CD14-positive monocyte (primary cell): ENCODE results near the gene SLC25A29. TPM values are rescaled to one million over a fixed set of nuclear protein-coding genes. Genes with fewer than 3 reads are reported as not detected.

ENCODE experiments used
- DNase-seq, 3 donors: peaks; one replicate each; pipeline ENCODE4 v3.0.0-alpha.2; 2011 to 2022
- H2AFZ ChIP-seq: 2 replicates; pipeline ENCODE4 v1.6.0; 2012; ENCODE audit warnings: mild to moderate bottlenecking, low read depth, low read length, inconsistent platforms; ENCODE audit not compliant: insufficient read depth, poor library complexity, severe bottlenecking
- H3K27ac ChIP-seq, 2 donors: 1 replicate in 1 of 2; 2 replicates in 1 of 2; pipeline ENCODE4 v1.5.1; 2012 to 2013; ENCODE audit warnings: low read length in 2 of 2, control low read depth in 1 of 2, inconsistent platforms in 1 of 2, low read depth in 1 of 2, mild to moderate bottlenecking in 1 of 2
- H3K27me3 ChIP-seq, 2 donors: one replicate each; pipeline versions ENCODE4 v1.6.0 to v1.6.1; 2011 to 2013; ENCODE audit warnings: low read length in 2 of 2; ENCODE audit not compliant: control insufficient read depth in 2 of 2, insufficient read depth in 2 of 2
- H3K36me3 ChIP-seq, 2 donors: replicated peaks in 1 of 2; 1 replicate in 1 of 2; 2 replicates in 1 of 2; pipeline versions ENCODE4 v1.5.1 to v1.6.1; 2012 to 2013; ENCODE audit warnings: low read length in 2 of 2, control low read depth in 1 of 2, inconsistent platforms in 1 of 2, mild to moderate bottlenecking in 1 of 2; ENCODE audit not compliant: insufficient read depth in 2 of 2, control insufficient read depth in 1 of 2
- H3K4me1 ChIP-seq, 2 donors: 1 replicate in 1 of 2; 2 replicates in 1 of 2; pipeline versions ENCODE4 v1.5.1 to v1.6.1; 2012 to 2013; ENCODE audit warnings: low read length in 2 of 2, control low read depth in 1 of 2, inconsistent platforms in 1 of 2, mild to moderate bottlenecking in 1 of 2, moderate library complexity in 1 of 2; ENCODE audit not compliant: insufficient read depth in 2 of 2, control insufficient read depth in 1 of 2
- H3K4me2 ChIP-seq: replicated peaks from 2 replicates; pipeline ENCODE3; 2012; ENCODE audit warnings: low read length, moderate library complexity, mild to moderate bottlenecking; ENCODE audit not compliant: poor library complexity, severe bottlenecking; ENCODE audit errors: extremely low read depth
- H3K4me3 ChIP-seq, 3 experiments: fragments of 200-600 bp in 1 of 3; sonication (generic) in 1 of 3; replicated peaks in 1 of 3; 1 replicate in 2 of 3; 2 replicates in 1 of 3; pipeline ENCODE4 v1.5.1; 2011 to 2013; ENCODE audit warnings: low read length in 3 of 3, mild to moderate bottlenecking in 3 of 3, control low read depth in 2 of 3, low read depth in 2 of 3, inconsistent platforms in 1 of 3, moderate library complexity in 1 of 3
- H3K79me2 ChIP-seq: 2 replicates; pipeline ENCODE4 v1.6.0; 2012; ENCODE audit warnings: mild to moderate bottlenecking, control low read depth, inconsistent platforms, low read length, moderate library complexity; ENCODE audit not compliant: insufficient read depth
- H3K9ac ChIP-seq: 2 replicates; pipeline ENCODE4 v1.6.0; 2017; ENCODE audit warnings: low read length, mild to moderate bottlenecking; ENCODE audit not compliant: insufficient read depth, poor library complexity, severe bottlenecking
- H3K9me3 ChIP-seq, 2 donors: replicated peaks in 1 of 2; 1 replicate in 1 of 2; 2 replicates in 1 of 2; pipeline versions ENCODE4 v1.5.1 to v1.6.1; 2012 to 2013; ENCODE audit warnings: low read length in 2 of 2, control low read depth in 1 of 2; ENCODE audit not compliant: control insufficient read depth in 1 of 2, insufficient read depth in 1 of 2
- H4K20me1 ChIP-seq: 2 replicates; pipeline ENCODE4 v1.6.0; 2012; ENCODE audit warnings: mild to moderate bottlenecking, low read length, control low read depth, moderate library complexity; ENCODE audit not compliant: insufficient read depth
- H3K27ac Mint-ChIP-seq, 7 donors: one replicate each; pipeline ENCODE4 v1.8.0; 2020; ENCODE audit warnings: mild to moderate bottlenecking in 7 of 7, mixed read lengths in 7 of 7, moderate library complexity in 6 of 7, inconsistent platforms in 2 of 7
- H3K27me3 Mint-ChIP-seq, 3 donors: one replicate each; pipeline ENCODE4 v1.8.0; 2021 to 2022; ENCODE audit warnings: low read depth in 3 of 3, mild to moderate bottlenecking in 3 of 3, mixed read lengths in 3 of 3, moderate library complexity in 3 of 3, inconsistent platforms in 1 of 3
- H3K36me3 Mint-ChIP-seq, 2 donors: one replicate each; pipeline ENCODE4 v1.8.0; 2020; ENCODE audit warnings: mixed read lengths in 2 of 2, inconsistent platforms in 1 of 2, mild to moderate bottlenecking in 1 of 2
- H3K4me1 Mint-ChIP-seq: one replicate; pipeline ENCODE4 v1.8.0; 2020; ENCODE audit warnings: mild to moderate bottlenecking, mixed read lengths
- H3K4me3 Mint-ChIP-seq, 2 donors: one replicate each; pipeline ENCODE4 v1.8.0; 2020; ENCODE audit warnings: mild to moderate bottlenecking in 2 of 2, mixed read lengths in 2 of 2, moderate library complexity in 1 of 2
- H3K9me3 Mint-ChIP-seq, 7 donors: one replicate each; pipeline ENCODE4 v1.8.0; 2020 to 2022; ENCODE audit warnings: mixed read lengths in 7 of 7, mild to moderate bottlenecking in 6 of 7, moderate library complexity in 6 of 7, inconsistent platforms in 2 of 7
- CTCF ChIP-seq: fragments of 200-600 bp; IDR thresholded peaks from one replicate; pipeline ENCODE4 v1.8.0; 2022; ENCODE audit warnings: antibody characterized with exemption, mild to moderate bottlenecking
- WGBS: methylation state at CpG from one replicate; pipeline ENCODE4 v1.1.5; 2013; ENCODE audit warnings: missing lambda C conversion rate; ENCODE audit not compliant: insufficient coverage; 5-methylcytosine and 5-hydroxymethylcytosine counted together
- intact Hi-C, 2 donors: fragments of 100-400 bp; cut with micrococcal nuclease; formaldehyde crosslinking; loops; one replicate each; pipeline versions ENCODE4 v1.15.0 to v1.15.1; 2023
- polyA plus RNA-seq, 3 donors: library from polyadenylated mRNA; depleted of rRNA in 1 of 3; unstranded in 2 of 3; stranded (reverse) in 1 of 3; fragments of 300-500 nt in 2 of 3; fragments of >200 nt in 1 of 3; fragmentation: Illumina TruSeq in 2 of 3; gene quantifications; 1 replicate in 2 of 3; 2 replicates in 1 of 3; pipeline ENCODE4 v1.2.3, GENCODE V29; 2012 to 2021

Gene SLC25A29
- polyA plus RNA-seq, 3 donors = 16.9 to 114 (median 33.3) TPM

DNA sequence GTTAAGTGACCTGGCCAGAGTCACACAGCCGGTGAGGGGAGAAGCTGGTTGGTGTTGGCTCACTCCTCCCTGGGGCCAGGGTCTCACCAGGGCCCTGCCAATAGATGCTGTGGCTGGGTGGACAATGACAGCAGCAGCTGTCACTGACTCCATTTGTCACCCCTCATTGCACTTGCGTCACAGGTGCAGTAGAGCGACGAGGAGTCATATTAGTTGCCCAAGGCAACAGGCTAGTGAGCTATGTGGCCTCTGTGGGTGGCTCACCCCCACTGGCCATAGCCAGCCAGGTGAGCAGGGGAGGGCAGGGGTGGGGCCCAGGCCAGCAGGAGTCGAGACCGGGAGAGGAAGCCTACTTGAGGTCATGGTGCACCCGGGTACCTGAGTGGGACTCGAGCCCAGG is 26.6 kb upstream of the SLC25A29 start:
- H3K36me3 Mint-ChIP-seq = peaks cover 52 to 69% of the 10 kb centered on the region in 2 donors
- Histone ChIP-seq H4K20me1 (peaks cover 29% of the 10 kb centered on the region), H3K9ac (no peak overlapping the region), H3K4me3 (no peak overlapping the region), H3K36me3 (peaks cover 49 to 59% of the 10 kb centered on the region in 2 donors), H3K79me2 (no peaks in the 10 kb centered on the region), H3K9me3 (no peaks in the 10 kb centered on the region), H3K4me1 (no peaks in the 10 kb centered on the region), H3K4me2 (no peak overlapping the region), H3K27ac (no peak overlapping the region), H2AFZ (no peak overlapping the region), H3K27me3 (no peaks in the 10 kb centered on the region)
- 98% methylated on average over 5 of the region's 8 CpGs for WGBS
- DNase-seq = no peak
- no peak for TF ChIP-seq CTCF
- intact Hi-C loops = no loop called here
- H3K27me3 Mint-ChIP-seq = peaks cover 0 to 4% (median 2%) of the 10 kb centered on the region in 3 donors
- peaks cover 0 to 2% (median 0%) of the 10 kb centered on the region in 7 donors for H3K9me3 Mint-ChIP-seq
- H3K27ac Mint-ChIP-seq = peak overlapping the region in 1 of 7 donors; percentile 58
- no peak overlapping the region for H3K4me3 Mint-ChIP-seq
- H3K4me1 Mint-ChIP-seq = no peaks in the 10 kb centered on the region

- H3K4me3 Mint-ChIP-seq = no peak overlapping the region
- Histone ChIP-seq H3K27me3 (no peaks in the 10 kb centered on the region), H3K27ac (no peak overlapping the region), H3K4me1 (no peaks in the 10 kb centered on the region), H3K36me3 (peaks cover 42 to 52% of the 10 kb centered on the region in 2 donors), H3K79me2 (no peaks in the 10 kb centered on the region), H3K9me3 (no peaks in the 10 kb centered on the region), H4K20me1 (peaks cover 29% of the 10 kb centered on the region), H2AFZ (no peak overlapping the region), H3K9ac (no peak overlapping the region), H3K4me2 (no peak overlapping the region), H3K4me3 (no peak overlapping the region)
- peaks cover 46 to 63% of the 10 kb centered on the region in 2 donors for H3K36me3 Mint-ChIP-seq
- H3K27ac Mint-ChIP-seq = peak overlapping the region; percentile 38 to 87 (median 58)
- no peak for DNase-seq
- intact Hi-C loops = no loop called here
- no peaks in the 10 kb centered on the region for H3K4me1 Mint-ChIP-seq
- TF ChIP-seq CTCF = no peak
- 84% methylated on average over 11 of the region's 11 CpGs for WGBS
- H3K27me3 Mint-ChIP-seq = peaks cover 0 to 4% (median 2%) of the 10 kb centered on the region in 3 donors
- peaks cover 0 to 3% (median 0%) of the 10 kb centered on the region in 7 donors for H3K9me3 Mint-ChIP-seq
Observed at GRCh38 chr14:100332071-100332639, 25.9 kb upstream of the SLC25A29 start.
